ENCODE results near the gene JAKMIP2. TPM values are rescaled to one million over a fixed set of nuclear protein-coding genes. Genes with fewer than 3 reads are reported as not detected.

Gene JAKMIP2
- total RNA-seq, 1 donor from 2014 or later, result 0.49 TPM

DNA sequence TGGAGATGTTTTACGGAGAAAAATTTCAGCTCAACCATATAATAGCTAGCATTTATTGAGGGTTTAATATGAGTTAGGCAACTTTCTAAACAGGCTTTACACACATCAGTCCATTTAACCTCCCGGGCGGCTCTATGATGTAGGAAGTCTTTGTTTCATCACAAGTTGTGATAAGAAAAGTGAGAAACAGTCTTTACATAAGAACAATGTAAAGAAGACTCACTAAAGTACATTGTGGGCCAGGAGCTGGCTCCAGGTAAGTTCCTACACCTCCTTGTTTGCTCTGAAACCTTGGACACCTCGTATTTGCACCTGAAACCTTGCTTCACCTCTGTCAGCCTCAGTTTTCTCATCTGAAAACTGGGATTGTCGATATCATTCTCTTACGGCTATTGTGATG lies 116.1 kb downstream of the JAKMIP2 start:
- no peaks in the 10 kb centered on the region for H3K9me3 ChIP-seq
- no peak for TF ChIP-seq POLR2AphosphoS5 (IDR thresholded peaks at IDR 0.05; ENCODE audit: insufficient read depth in 1 of 2, low read depth in 1 of 2)
- TF ChIP-seq POLR2A (IDR thresholded peaks at IDR 0.05), result no peak
- TF ChIP-seq, protein P1, sequence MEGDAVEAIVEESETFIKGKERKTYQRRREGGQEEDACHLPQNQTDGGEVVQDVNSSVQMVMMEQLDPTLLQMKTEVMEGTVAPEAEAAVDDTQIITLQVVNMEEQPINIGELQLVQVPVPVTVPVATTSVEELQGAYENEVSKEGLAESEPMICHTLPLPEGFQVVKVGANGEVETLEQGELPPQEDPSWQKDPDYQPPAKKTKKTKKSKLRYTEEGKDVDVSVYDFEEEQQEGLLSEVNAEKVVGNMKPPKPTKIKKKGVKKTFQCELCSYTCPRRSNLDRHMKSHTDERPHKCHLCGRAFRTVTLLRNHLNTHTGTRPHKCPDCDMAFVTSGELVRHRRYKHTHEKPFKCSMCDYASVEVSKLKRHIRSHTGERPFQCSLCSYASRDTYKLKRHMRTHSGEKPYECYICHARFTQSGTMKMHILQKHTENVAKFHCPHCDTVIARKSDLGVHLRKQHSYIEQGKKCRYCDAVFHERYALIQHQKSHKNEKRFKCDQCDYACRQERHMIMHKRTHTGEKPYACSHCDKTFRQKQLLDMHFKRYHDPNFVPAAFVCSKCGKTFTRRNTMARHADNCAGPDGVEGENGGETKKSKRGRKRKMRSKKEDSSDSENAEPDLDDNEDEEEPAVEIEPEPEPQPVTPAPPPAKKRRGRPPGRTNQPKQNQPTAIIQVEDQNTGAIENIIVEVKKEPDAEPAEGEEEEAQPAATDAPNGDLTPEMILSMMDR (IDR thresholded peaks at IDR 0.05), result no peak
- DNase-seq (ENCODE audit: extremely low spot score in 2 of 2), result no peak
- intact Hi-C loops (cut with DNase I), result no loop called here
- H3K4me3 ChIP-seq, result no peak overlapping the region
- H3K36me3 ChIP-seq, result no peaks in the 10 kb centered on the region
- no peak overlapping the region for H3K27ac ChIP-seq
- no peaks in the 10 kb centered on the region for H3K4me1 ChIP-seq
- no peaks in the 10 kb centered on the region for H3K27me3 ChIP-seq

DNA sequence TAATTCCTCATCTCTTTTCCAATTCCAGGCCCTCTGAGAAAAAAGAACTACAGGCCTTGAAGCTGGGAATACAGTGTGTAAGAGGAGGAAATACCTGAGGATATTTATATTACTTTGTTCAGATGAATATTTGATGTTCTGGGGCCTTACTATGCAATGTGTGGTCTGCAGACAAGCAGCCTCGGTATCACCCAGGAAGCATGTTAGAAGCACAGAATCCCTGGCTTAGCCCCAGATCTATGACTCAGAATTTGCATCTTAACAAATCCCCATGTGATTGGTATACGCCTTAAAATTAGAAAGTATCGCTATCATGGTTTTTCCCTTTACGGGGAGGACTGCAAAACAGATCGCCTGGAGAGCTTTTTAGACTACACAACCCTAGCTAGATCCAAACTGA lies 121.0 kb downstream of the JAKMIP2 start:
- no peaks in the 10 kb centered on the region for H3K36me3 ChIP-seq
- no peak overlapping the region for H3K27ac ChIP-seq
- TF ChIP-seq POLR2A (IDR thresholded peaks at IDR 0.05) (no peak), POLR2AphosphoS5 (IDR thresholded peaks at IDR 0.05; ENCODE audit: insufficient read depth in 1 of 2, low read depth in 1 of 2) (no peak)
- TF ChIP-seq, protein P1 (IDR thresholded peaks at IDR 0.05), result no peak
- intact Hi-C loops (cut with DNase I), result no loop called here
- H3K27me3 ChIP-seq, result no peaks in the 10 kb centered on the region
- H3K4me3 ChIP-seq, result no peak overlapping the region
- no peaks in the 10 kb centered on the region for H3K4me1 ChIP-seq
- no peaks in the 10 kb centered on the region for H3K9me3 ChIP-seq
- DNase-seq (ENCODE audit: extremely low spot score in 2 of 2), result no peak

DNA sequence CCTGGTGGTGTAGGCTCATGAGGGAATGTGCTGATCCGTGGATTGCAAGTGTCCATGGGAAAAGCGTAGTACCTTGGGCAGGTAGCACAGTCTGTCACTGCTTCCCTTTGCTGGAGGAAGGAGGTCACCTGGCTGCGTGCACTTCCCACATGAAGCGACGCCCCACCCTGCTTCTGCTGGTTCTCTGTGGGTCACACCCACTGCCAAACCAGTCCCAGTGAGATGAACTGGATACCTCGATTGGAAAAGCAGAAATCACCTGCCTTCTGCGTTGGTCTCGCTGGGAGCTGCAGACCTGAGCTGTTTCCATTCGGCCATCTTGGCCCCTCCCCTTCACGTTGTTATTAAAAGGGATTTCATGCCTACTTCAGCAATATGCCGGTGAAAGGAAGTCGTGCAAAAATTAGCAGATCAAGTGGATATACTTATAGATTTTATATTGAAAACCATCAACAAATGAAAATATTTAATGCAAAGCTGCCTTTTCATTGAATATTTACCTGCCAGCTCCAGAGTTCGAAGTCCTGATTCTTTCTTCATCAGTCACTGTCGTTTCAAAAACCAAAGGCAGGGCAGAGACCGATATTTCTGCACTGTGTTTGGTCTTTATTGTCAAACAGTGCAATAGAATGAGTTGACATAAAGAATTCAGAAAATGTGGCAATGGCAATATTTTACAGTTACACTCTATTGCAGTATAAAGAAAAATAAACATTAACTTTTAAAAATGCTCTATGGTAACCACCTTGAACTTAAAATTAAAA lies 123.2 kb downstream of the JAKMIP2 start:
- Histone ChIP-seq H3K9me3 (no peaks in the 10 kb centered on the region), H3K27me3 (no peaks in the 10 kb centered on the region), H3K4me1 (no peaks in the 10 kb centered on the region), H3K27ac (no peak overlapping the region), H3K4me3 (no peak overlapping the region), H3K36me3 (no peaks in the 10 kb centered on the region)
- no peak for DNase-seq (ENCODE audit: extremely low spot score in 2 of 2)
- TF ChIP-seq POLR2A (IDR thresholded peaks at IDR 0.05) (no peak), POLR2AphosphoS5 (IDR thresholded peaks at IDR 0.05; ENCODE audit: insufficient read depth in 1 of 2, low read depth in 1 of 2) (no peak)
- TF ChIP-seq, protein P1 (IDR thresholded peaks at IDR 0.05), result no peak
- intact Hi-C loops (cut with DNase I), result no loop called here

DNA sequence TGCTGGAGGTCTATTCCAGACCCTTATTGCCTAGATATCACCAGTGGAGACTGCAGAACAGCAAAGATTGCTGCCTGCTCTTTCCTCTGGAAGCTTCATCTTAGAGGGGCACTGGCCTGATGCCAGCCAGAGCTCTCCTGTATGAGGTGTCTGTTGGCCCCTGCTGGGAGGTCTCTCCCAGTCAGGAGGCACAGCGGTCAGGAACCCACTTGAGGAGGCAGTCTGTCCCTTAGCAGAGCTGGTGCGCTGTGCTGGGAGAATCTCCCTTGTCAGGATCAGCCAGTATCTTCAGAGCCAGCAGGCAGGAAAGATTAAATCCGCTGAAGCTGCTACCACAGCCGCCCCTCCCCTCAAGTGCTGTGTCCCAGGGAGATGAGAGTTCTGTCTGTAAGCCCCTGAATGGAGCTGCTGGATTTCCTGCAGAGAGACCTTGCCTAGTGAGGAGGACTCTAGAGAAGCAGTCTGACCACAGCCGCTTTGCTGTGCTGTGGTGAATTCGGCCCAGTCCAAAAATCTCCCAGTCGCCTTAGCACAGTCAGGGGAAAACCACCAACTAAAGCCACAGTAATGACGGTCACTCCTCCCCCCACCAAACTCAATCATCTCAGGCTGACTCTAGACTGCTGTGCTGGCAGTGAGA lies 124.1 kb downstream of the JAKMIP2 start:
- DNase-seq (ENCODE audit: extremely low spot score in 2 of 2), result no peak
- TF ChIP-seq POLR2AphosphoS5 (IDR thresholded peaks at IDR 0.05; ENCODE audit: insufficient read depth in 1 of 2, low read depth in 1 of 2) (no peak), POLR2A (IDR thresholded peaks at IDR 0.05) (no peak)
- TF ChIP-seq, protein P1 (IDR thresholded peaks at IDR 0.05), result no peak
- Histone ChIP-seq H3K36me3 (no peaks in the 10 kb centered on the region), H3K27ac (no peak overlapping the region), H3K9me3 (no peaks in the 10 kb centered on the region), H3K4me3 (no peak overlapping the region), H3K4me1 (no peaks in the 10 kb centered on the region), H3K27me3 (no peaks in the 10 kb centered on the region)
- intact Hi-C loops (cut with DNase I), result no loop called here

DNA sequence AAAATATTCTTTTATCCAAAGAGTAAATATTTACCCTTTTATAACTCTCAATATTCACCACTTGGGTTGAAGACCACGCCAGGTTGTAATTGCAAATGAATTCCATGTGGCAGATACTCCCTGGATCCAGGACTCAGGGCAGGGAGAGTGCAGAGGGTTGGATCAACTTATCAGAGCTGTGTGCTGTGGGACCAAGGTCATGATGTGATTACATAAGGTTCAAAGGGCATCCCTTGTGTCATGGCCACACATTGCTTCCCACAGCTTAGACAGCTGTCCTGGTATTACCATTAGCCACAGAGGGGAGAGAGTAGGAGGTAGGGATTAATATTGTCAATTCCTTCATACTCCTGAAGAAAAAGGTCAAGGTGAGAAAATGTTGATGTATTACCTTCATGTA lies 133.9 kb downstream of the JAKMIP2 start:
- Histone ChIP-seq H3K27ac (no peak overlapping the region), H3K4me1 (no peaks in the 10 kb centered on the region), H3K27me3 (no peaks in the 10 kb centered on the region), H3K9me3 (no peaks in the 10 kb centered on the region), H3K36me3 (no peaks in the 10 kb centered on the region), H3K4me3 (no peak overlapping the region)
- TF ChIP-seq POLR2A (IDR thresholded peaks at IDR 0.05) (no peak), POLR2AphosphoS5 (IDR thresholded peaks at IDR 0.05; ENCODE audit: insufficient read depth in 1 of 2, low read depth in 1 of 2) (no peak)
- TF ChIP-seq, protein P1 (IDR thresholded peaks at IDR 0.05), result no peak
- DNase-seq (ENCODE audit: extremely low spot score in 2 of 2), result no peak
- intact Hi-C loops (cut with DNase I), result no loop called here
